Suprapubic skin (tissue), 4 donors: ENCODE data around the gene CAPN10. TPM values are rescaled to one million over a fixed set of nuclear protein-coding genes. Genes with fewer than 3 reads are reported as not detected.

Experiments
- DNase-seq, 2 donors: peaks; one replicate each; pipeline ENCODE4 v3.0.0-alpha.2; 2019; ENCODE audit warnings: low spot score in 2 of 2
- H3K27ac ChIP-seq: fragments of 200-600 bp; sonication (generic); one replicate; pipeline ENCODE4 v1.5.1; 2019
- H3K27me3 ChIP-seq: fragments of 200-600 bp; sonication (generic); one replicate; pipeline ENCODE4 v1.5.1; 2019
- H3K36me3 ChIP-seq: fragments of 200-600 bp; sonication (generic); one replicate; pipeline ENCODE4 v1.5.1; 2019
- H3K4me1 ChIP-seq: fragments of 200-600 bp; sonication (generic); one replicate; pipeline ENCODE4 v1.5.1; 2019
- H3K4me3 ChIP-seq: fragments of 200-600 bp; sonication (generic); one replicate; pipeline ENCODE4 v1.5.1; 2019; ENCODE audit warnings: mild to moderate bottlenecking
- H3K9me3 ChIP-seq: fragments of 200-600 bp; sonication (generic); one replicate; pipeline ENCODE4 v1.5.1; 2019
- CTCF ChIP-seq, 2 donors: fragments of 200-600 bp in 1 of 2; fragments of 450-650 bp in 1 of 2; sonication (generic) in 1 of 2; IDR thresholded peaks; one replicate each; pipeline ENCODE4 v1.5.1; 2016 to 2019; ENCODE audit warnings: antibody characterized with exemption in 2 of 2, mild to moderate bottlenecking in 1 of 2, moderate library complexity in 1 of 2
- EP300 ChIP-seq: sonication (generic); formaldehyde crosslinking; IDR thresholded peaks from one replicate; pipeline ENCODE4 v1.6.1; 2017; ENCODE audit warnings: antibody characterized with exemption
- POLR2A ChIP-seq, 2 donors: fragments of 450-650 bp; IDR thresholded peaks; one replicate each; pipeline ENCODE4 v1.6.1; 2017; ENCODE audit warnings: antibody characterized with exemption in 2 of 2, mild to moderate bottlenecking in 2 of 2, moderate library complexity in 2 of 2
- POLR2AphosphoS5 ChIP-seq, 3 donors: sonication (generic); formaldehyde crosslinking; IDR thresholded peaks; one replicate each; pipeline ENCODE4 v1.6.1; 2017; ENCODE audit warnings: antibody characterized with exemption in 3 of 3
- WGBS: methylation state at CpG from one replicate; pipeline ENCODE4 v1.1.5; 2018; 5-methylcytosine and 5-hydroxymethylcytosine counted together
- total RNA-seq, 4 donors: library from RNA; depleted of rRNA; stranded (reverse); fragments of >200 nt; gene quantifications; one replicate each; pipeline ENCODE4 v1.1.0, GENCODE V29; 2016

CAPN10 gene
- total RNA-seq, 4 donors from 2014 or later: 31.3 to 73.6 (median 37.9) TPM

GRCh38 chr2:240551811-240552210 is 34.7 kb upstream of the CAPN10 start:
- no peak for DNase-seq
- no peak overlapping the region for H3K27ac ChIP-seq
- WGBS: 50% methylated on average over 1 of the region's 1 CpG
- H3K4me1 ChIP-seq: peaks cover 2% of the 10 kb centered on the region
- no peak for TF ChIP-seq POLR2AphosphoS5 (IDR thresholded peaks at IDR 0.05)
- no peak for TF ChIP-seq EP300
- TF ChIP-seq POLR2A (IDR thresholded peaks at IDR 0.05): no peak
- TF ChIP-seq CTCF (IDR thresholded peaks at IDR 0.05): no peak
- H3K9me3 ChIP-seq: no peaks in the 10 kb centered on the region
- peaks cover 30% of the 10 kb centered on the region for H3K36me3 ChIP-seq
- H3K27me3 ChIP-seq: no peaks in the 10 kb centered on the region
- H3K4me3 ChIP-seq: no peak overlapping the region

GRCh38 chr2:240553956-240554480 is 32.5 kb upstream of the CAPN10 start:
- DNase-seq: no peak
- peaks cover 30% of the 10 kb centered on the region for H3K36me3 ChIP-seq

GRCh38 chr2:240554767-240555493 is 31.6 kb upstream of the CAPN10 start:
- H3K36me3 ChIP-seq: peaks cover 30% of the 10 kb centered on the region
- no peaks in the 10 kb centered on the region for H3K9me3 ChIP-seq
- peaks cover 34% of the 10 kb centered on the region for H3K4me1 ChIP-seq
- TF ChIP-seq CTCF (IDR thresholded peaks at IDR 0.05) (no peak), POLR2AphosphoS5 (IDR thresholded peaks at IDR 0.05) (no peak), EP300 (no peak), POLR2A (IDR thresholded peaks at IDR 0.05) (no peak)
- 97% methylated on average over 10 of the region's 17 CpGs for WGBS
- no peak overlapping the region for H3K4me3 ChIP-seq
- no peak overlapping the region for H3K27ac ChIP-seq
- no peaks in the 10 kb centered on the region for H3K27me3 ChIP-seq
- no peak for DNase-seq

More at GRCh38 chr2:240553956-240554480, 32.5 kb upstream of the CAPN10 start:
- Histone ChIP-seq H3K27me3 (no peaks in the 10 kb centered on the region), H3K27ac (no peak overlapping the region), H3K4me1 (peaks cover 24% of the 10 kb centered on the region), H3K4me3 (no peak overlapping the region), H3K9me3 (no peaks in the 10 kb centered on the region)
- TF ChIP-seq EP300 (no peak), POLR2AphosphoS5 (IDR thresholded peaks at IDR 0.05) (no peak), POLR2A (IDR thresholded peaks at IDR 0.05) (no peak), CTCF (IDR thresholded peaks at IDR 0.05) (no peak)
- WGBS: 98% methylated on average over 7 of the region's 7 CpGs

GRCh38 chr2:240555541-240556250 is 30.8 kb upstream of the CAPN10 start:
- WGBS: 96% methylated on average over 11 of the region's 16 CpGs
- Histone ChIP-seq H3K4me1 (peaks cover 35% of the 10 kb centered on the region), H3K36me3 (peaks cover 30% of the 10 kb centered on the region), H3K27me3 (no peaks in the 10 kb centered on the region), H3K4me3 (no peak overlapping the region), H3K9me3 (no peaks in the 10 kb centered on the region), H3K27ac (no peak overlapping the region)
- no peak for TF ChIP-seq POLR2A (IDR thresholded peaks at IDR 0.05)
- no peak for TF ChIP-seq CTCF (IDR thresholded peaks at IDR 0.05)
- TF ChIP-seq POLR2AphosphoS5 (IDR thresholded peaks at IDR 0.05): no peak
- no peak for TF ChIP-seq EP300
- DNase-seq: no peak

- WGBS: 68% methylated on average over 6 of the region's 9 CpGs
- Histone ChIP-seq H3K27me3 (no peaks in the 10 kb centered on the region), H3K9me3 (no peaks in the 10 kb centered on the region), H3K4me3 (peak overlapping the region; percentile 55), H3K36me3 (peaks cover 20% of the 10 kb centered on the region), H3K4me1 (peaks cover 41% of the 10 kb centered on the region), H3K27ac (no peak overlapping the region)
- DNase-seq: peak in 1 of 2 donors; percentile 62
- TF ChIP-seq EP300: no peak
- peak; percentile 47 to 53 for TF ChIP-seq CTCF (IDR thresholded peaks at IDR 0.05)
- no peak for TF ChIP-seq POLR2AphosphoS5 (IDR thresholded peaks at IDR 0.05)
Observed at GRCh38 chr2:240556553-240557100, 29.9 kb upstream of the CAPN10 start.
